GM23248 (cell line): ENCODE results near the gene SLC37A1. TPM values are rescaled to one million over a fixed set of nuclear protein-coding genes. Genes with fewer than 3 reads are reported as not detected.

Source experiments
- DNase-seq: peaks from one replicate; pipeline ENCODE4 v3.0.0-alpha.2; 2015
- H2AFZ ChIP-seq: fragments of 200-600 bp; sonication (generic); 2 replicates; pipeline ENCODE4 v1.6.1; 2016; ENCODE audit warnings: antibody characterized with exemption
- H3F3A ChIP-seq: fragments of 200-600 bp; sonication (generic); 2 replicates; pipeline ENCODE4 v1.6.1; 2016; ENCODE audit warnings: mild to moderate bottlenecking, antibody characterized with exemption, mixed run types; ENCODE audit not compliant: insufficient read depth
- H3K27ac ChIP-seq: fragments of 200-600 bp; sonication (generic); 2 replicates; pipeline ENCODE4 v1.5.1; 2016; ENCODE audit warnings: mild to moderate bottlenecking
- H3K27me3 ChIP-seq: fragments of 200-600 bp; sonication (generic); replicated peaks from 2 replicates; pipeline ENCODE4 v1.6.1; 2016; ENCODE audit warnings: mild to moderate bottlenecking; ENCODE audit not compliant: insufficient read depth
- H3K36me3 ChIP-seq: fragments of 200-600 bp; sonication (generic); 2 replicates; pipeline ENCODE4 v1.6.1; 2016; ENCODE audit warnings: low read depth, mild to moderate bottlenecking
- H3K4me1 ChIP-seq: fragments of 200-600 bp; sonication (generic); 2 replicates; pipeline ENCODE4 v1.6.1; 2016; ENCODE audit warnings: mild to moderate bottlenecking; ENCODE audit not compliant: insufficient read depth
- H3K4me2 ChIP-seq: fragments of 200-600 bp; sonication (generic); one replicate; pipeline ENCODE4 v1.6.1; 2016; ENCODE audit warnings: mild to moderate bottlenecking; ENCODE audit not compliant: unreplicated experiment
- H3K4me3 ChIP-seq: fragments of 200-600 bp; sonication (generic); 2 replicates; pipeline ENCODE4 v1.5.1; 2016; ENCODE audit warnings: mild to moderate bottlenecking
- H3K79me2 ChIP-seq: fragments of 200-600 bp; sonication (generic); 2 replicates; pipeline ENCODE4 v1.6.1; 2016; ENCODE audit warnings: mild to moderate bottlenecking; ENCODE audit not compliant: insufficient read depth
- H3K9ac ChIP-seq: fragments of 200-600 bp; sonication (generic); 2 replicates; pipeline ENCODE4 v1.6.1; 2016; ENCODE audit warnings: mild to moderate bottlenecking
- H3K9me2 ChIP-seq: fragments of 200-600 bp; sonication (generic); 2 replicates; pipeline ENCODE4 v1.6.1; 2016; ENCODE audit warnings: mixed run types, mild to moderate bottlenecking, moderate library complexity; ENCODE audit not compliant: insufficient read depth
- H3K9me3 ChIP-seq: fragments of 200-600 bp; sonication (generic); one replicate; pipeline ENCODE4 v1.6.1; 2017; ENCODE audit warnings: low read depth
- H4K20me1 ChIP-seq: fragments of 200-600 bp; sonication (generic); 2 replicates; pipeline ENCODE4 v1.6.0; 2016; ENCODE audit not compliant: insufficient read depth
- EZH2 ChIP-seq: fragments of 200-600 bp; sonication (generic); IDR thresholded peaks from 2 replicates; pipeline ENCODE4 v1.6.1; 2018; ENCODE audit warnings: antibody characterized with exemption, mild to moderate bottlenecking; ENCODE audit not compliant: insufficient read depth, poor library complexity, severe bottlenecking
- EZH2phosphoT487 ChIP-seq: fragments of 200-600 bp; sonication (generic); IDR thresholded peaks from 2 replicates; pipeline ENCODE4 v1.6.1; 2018; ENCODE audit warnings: antibody characterized with exemption, moderate library complexity, mild to moderate bottlenecking, low read depth; ENCODE audit not compliant: insufficient read depth
- WGBS, 2 experiments: methylation state at CpG; one replicate each; pipeline ENCODE4 v1.1.6; 2015 to 2017; ENCODE audit warnings: low lambda C conversion rate in 2 of 2, low coverage in 1 of 2; ENCODE audit errors: missing lambda C conversion rate in 2 of 2; 5-methylcytosine and 5-hydroxymethylcytosine counted together
- in situ Hi-C: fragments of 300-500 bp; cut with MboI; formaldehyde crosslinking; loops from 2 replicates; pipeline ENCODE4 v1.15.0; 2020
- polyA plus RNA-seq: library from polyadenylated mRNA; unstranded; fragments of >200 nt; fragmentation: Nextera tagmentation; extraction: Ambion mirVana; gene quantifications from 2 replicates; pipeline ENCODE4 v1.2.1, GENCODE V29; 2016
- total RNA-seq: library from RNA; depleted of rRNA; stranded (reverse); fragments of >200 nt; shearing (Covaris generic); gene quantifications from 2 replicates; pipeline ENCODE4 v1.2.3, GENCODE V29; 2014

SLC37A1 gene
- total and polyA plus RNA-seq, 2 experiments from 2014 or later = not detected

- DNase-seq = no peak
- WGBS, 2 experiments = 74 to 82% methylated on average over 9 of the region's 9 CpGs
- no peaks in the 10 kb centered on the region for H3F3A ChIP-seq
- H3K9ac ChIP-seq = no peak overlapping the region
- no peaks in the 10 kb centered on the region for H3K79me2 ChIP-seq
- in situ Hi-C loops = no loop called here
- no peaks in the 10 kb centered on the region for H4K20me1 ChIP-seq
- TF ChIP-seq EZH2 = no peak
- H3K4me3 ChIP-seq = no peak overlapping the region
- no peak overlapping the region for H3K27ac ChIP-seq
- no peaks in the 10 kb centered on the region for H3K9me2 ChIP-seq
- H3K9me3 ChIP-seq = no peaks in the 10 kb centered on the region
- H3K27me3 ChIP-seq = peaks cover 19% of the 10 kb centered on the region; the same call in 1 of the 2 replicates
- no peak overlapping the region for H3K4me2 ChIP-seq
- H3K36me3 ChIP-seq = no peaks in the 10 kb centered on the region
- H2AFZ ChIP-seq = no peak overlapping the region
- H3K4me1 ChIP-seq = 0 out of 2 replicates have a peak, but pooled peaks cover 5% of the 10 kb centered on the region
These were observed 10.3 kb downstream of the SLC37A1 start for GRCh38 chr21:42523941-42524340.

GRCh38 chr21:42524341-42525028 is 10.8 kb downstream of the SLC37A1 start:
- Histone ChIP-seq H3F3A (no peaks in the 10 kb centered on the region), H3K27me3 (peaks cover 18% of the 10 kb centered on the region; the same call in 1 of the 2 replicates), H3K9me3 (no peaks in the 10 kb centered on the region), H3K36me3 (no peaks in the 10 kb centered on the region), H3K9me2 (no peaks in the 10 kb centered on the region), H3K4me1 (0 out of 2 replicates have a peak, but pooled peaks cover 5% of the 10 kb centered on the region), H3K4me3 (no peak overlapping the region), H3K27ac (no peak overlapping the region), H3K9ac (no peak overlapping the region), H4K20me1 (no peaks in the 10 kb centered on the region), H3K4me2 (peak overlapping the region; percentile 4), H3K79me2 (no peaks in the 10 kb centered on the region), H2AFZ (no peak overlapping the region)
- DNase-seq = peak; percentile 39
- 5 to 9% methylated on average over 17 of the region's 17 CpGs for WGBS, 2 experiments
- TF ChIP-seq EZH2phosphoT487 (no peak), EZH2 (no peak)
- in situ Hi-C loops = no loop called here

DNA sequence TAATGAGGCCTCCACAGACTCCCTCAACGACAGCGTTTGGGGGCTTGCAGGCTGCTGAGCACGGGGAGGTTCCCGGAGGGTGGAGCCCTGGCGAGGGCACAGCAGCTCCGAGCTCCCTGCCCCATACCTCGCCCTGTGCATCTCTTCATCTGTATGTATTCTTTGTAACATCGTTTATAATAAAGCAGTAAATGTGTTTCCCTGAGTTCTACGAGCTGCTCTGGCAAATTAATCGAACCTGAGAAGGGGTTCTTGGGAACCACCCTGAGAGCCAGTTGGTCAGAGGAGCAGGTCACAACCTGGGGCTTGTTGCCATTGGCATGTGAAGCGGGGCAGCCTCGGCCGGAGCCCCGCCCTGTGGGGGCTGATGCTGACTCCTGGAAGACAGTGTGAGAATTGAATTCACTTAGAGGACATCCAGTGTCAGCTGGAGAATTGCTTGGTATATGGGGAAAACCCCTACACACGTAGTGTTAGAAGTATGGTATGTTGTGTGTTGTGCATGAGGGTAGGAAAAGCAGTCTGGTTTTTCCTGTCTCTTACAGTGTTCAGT is 11.5 kb downstream of the SLC37A1 start:
- Histone ChIP-seq H3K36me3 (no peaks in the 10 kb centered on the region), H2AFZ (no peak overlapping the region), H3F3A (no peaks in the 10 kb centered on the region), H3K4me1 (0 out of 2 replicates have a peak, but pooled peaks cover 5% of the 10 kb centered on the region), H3K4me2 (peak overlapping the region; percentile 4), H3K9me2 (no peaks in the 10 kb centered on the region), H4K20me1 (no peaks in the 10 kb centered on the region), H3K9me3 (no peaks in the 10 kb centered on the region), H3K27me3 (peaks cover 12% of the 10 kb centered on the region; the same call in 1 of the 2 replicates), H3K9ac (no peak overlapping the region), H3K4me3 (no peak overlapping the region), H3K27ac (no peak overlapping the region), H3K79me2 (no peaks in the 10 kb centered on the region)
- in situ Hi-C loops = no loop called here
- DNase-seq = peak; percentile 16
- 3 to 4% methylated on average over 15 of the region's 15 CpGs for WGBS, 2 experiments
- TF ChIP-seq EZH2phosphoT487 (no peak), EZH2 (no peak)

DNA sequence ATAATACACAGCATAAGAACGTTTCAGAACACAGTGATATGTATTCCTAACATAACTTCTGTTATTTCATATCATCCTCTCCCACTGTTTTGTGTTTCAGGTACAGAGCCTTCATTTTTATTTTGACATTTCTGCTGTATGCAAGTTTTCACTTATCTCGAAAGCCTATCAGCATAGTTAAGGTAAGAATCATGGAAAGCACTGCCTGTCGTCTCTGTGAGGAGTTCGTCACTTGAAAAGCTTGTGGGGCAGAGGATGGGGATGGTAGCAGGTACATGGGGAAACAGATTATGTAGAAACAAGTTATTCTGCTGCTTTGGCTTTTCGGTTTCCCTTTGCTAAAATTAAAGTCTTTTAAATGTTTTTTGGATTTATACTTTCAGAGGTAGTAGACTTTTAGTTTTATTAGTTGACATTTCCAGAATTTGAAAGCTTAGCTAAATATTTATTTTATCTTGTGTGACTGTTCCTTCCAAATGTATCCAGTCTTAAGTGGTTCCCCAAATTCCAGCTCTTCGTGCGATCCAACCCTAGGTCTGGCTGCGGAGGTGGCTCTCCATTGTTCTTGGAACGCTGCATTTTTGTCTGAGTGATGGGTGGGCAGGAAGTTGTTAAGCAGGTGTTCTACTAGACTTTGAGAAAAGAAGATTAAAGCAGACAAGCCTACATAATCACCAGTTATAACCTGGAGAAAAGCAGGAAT is 12.2 kb downstream of the SLC37A1 start:
- H3K4me2 ChIP-seq = no peak overlapping the region
- 79 to 81% methylated on average over 9 of the region's 9 CpGs for whole genome bisulfite sequencing, 2 experiments

More for the DNA sequence above, 12.2 kb downstream of the SLC37A1 start:
- no peaks in the 10 kb centered on the region for H4K20me1 ChIP-seq
- H3K9ac ChIP-seq = no peak overlapping the region
- no peak for TF ChIP-seq EZH2
- TF ChIP-seq EZH2phosphoT487 = no peak
- in situ Hi-C loops = no loop called here
- no peak overlapping the region for H3K4me3 ChIP-seq
- H3K9me3 ChIP-seq = no peaks in the 10 kb centered on the region
- no peak overlapping the region for H2AFZ ChIP-seq
- H3K79me2 ChIP-seq = no peaks in the 10 kb centered on the region
- H3K27ac ChIP-seq = no peak overlapping the region
- peaks cover 9% of the 10 kb centered on the region; the same call in 1 of the 2 replicates for H3K27me3 ChIP-seq
- H3K36me3 ChIP-seq = no peaks in the 10 kb centered on the region
- no peak for DNase-seq
- no peaks in the 10 kb centered on the region for H3K9me2 ChIP-seq
- H3F3A ChIP-seq = no peaks in the 10 kb centered on the region
- 0 out of 2 replicates have a peak, but pooled peaks cover 5% of the 10 kb centered on the region for H3K4me1 ChIP-seq
